Astrocyte (in vitro differentiated cells and primary cell): ENCODE results near the gene PCSK2. TPM values are rescaled to one million over a fixed set of nuclear protein-coding genes. Genes with fewer than 3 reads are reported as not detected.

Source experiments
- DNase-seq: peaks from one replicate; pipeline ENCODE4 v3.0.0-alpha.2; 2010; ENCODE audit warnings: low read depth
- FAIRE-seq: peaks from 2 replicates; lab custom pipeline; 2011; peaks lifted over from hg19 to GRCh38; lab: Jason Lieb, UNC
- H2AFZ ChIP-seq: 2 replicates; pipeline ENCODE4 v1.6.0; 2012; ENCODE audit warnings: low read depth, low read length, inconsistent platforms
- H3K27ac ChIP-seq: 2 replicates; pipeline ENCODE4 v1.5.1; 2011; ENCODE audit warnings: low read depth, low read length, inconsistent platforms
- H3K27me3 ChIP-seq: 2 replicates; pipeline ENCODE4 v1.6.0; 2011; ENCODE audit warnings: low read length, inconsistent platforms; ENCODE audit not compliant: insufficient read depth
- H3K36me3 ChIP-seq: 2 replicates; pipeline ENCODE4 v1.5.1; 2011; ENCODE audit warnings: low read length, inconsistent platforms; ENCODE audit not compliant: insufficient read depth
- H3K4me1 ChIP-seq: 2 replicates; pipeline ENCODE4 v1.5.1; 2011; ENCODE audit warnings: low read length, inconsistent platforms; ENCODE audit not compliant: insufficient read depth
- H3K4me2 ChIP-seq: 2 replicates; pipeline ENCODE4 v1.6.0; 2012; ENCODE audit warnings: low read length, inconsistent platforms
- H3K4me3 ChIP-seq: 2 replicates; pipeline ENCODE4 v1.5.1; 2011; ENCODE audit warnings: low read depth, mild to moderate bottlenecking, low read length, inconsistent platforms; ENCODE audit not compliant: insufficient read depth
- H3K79me2 ChIP-seq: 2 replicates; pipeline ENCODE4 v1.6.0; 2012; ENCODE audit warnings: mild to moderate bottlenecking, low read length, inconsistent platforms; ENCODE audit not compliant: insufficient read depth
- H3K9ac ChIP-seq: 2 replicates; pipeline ENCODE4 v1.6.0; 2012; ENCODE audit warnings: mild to moderate bottlenecking, low read length, inconsistent platforms
- H3K9me3 ChIP-seq: 2 replicates; pipeline ENCODE4 v1.5.1; 2012; ENCODE audit warnings: low read depth, mild to moderate bottlenecking, low read length, inconsistent platforms; ENCODE audit not compliant: insufficient read depth
- H4K20me1 ChIP-seq: 2 replicates; pipeline ENCODE4 v1.6.0; 2012; ENCODE audit warnings: low read length, inconsistent platforms; ENCODE audit not compliant: insufficient read depth
- H3K27ac Mint-ChIP-seq: one replicate; pipeline ENCODE4 v1.8.0; 2021; ENCODE audit warnings: mild to moderate bottlenecking, mixed read lengths; ENCODE audit not compliant: unreplicated experiment
- H3K27me3 Mint-ChIP-seq: one replicate; pipeline ENCODE4 v1.8.0; 2021; ENCODE audit warnings: low read depth, mixed read lengths; ENCODE audit not compliant: unreplicated experiment
- H3K36me3 Mint-ChIP-seq: one replicate; pipeline ENCODE4 v1.8.0; 2021; ENCODE audit warnings: low read depth, mixed read lengths; ENCODE audit not compliant: unreplicated experiment
- H3K4me1 Mint-ChIP-seq: one replicate; pipeline ENCODE4 v1.8.0; 2021; ENCODE audit warnings: low read depth, mixed read lengths; ENCODE audit not compliant: unreplicated experiment
- H3K4me3 Mint-ChIP-seq: one replicate; pipeline ENCODE4 v1.8.0; 2021; ENCODE audit warnings: mild to moderate bottlenecking, moderate library complexity, mixed read lengths; ENCODE audit not compliant: unreplicated experiment
- H3K9me3 Mint-ChIP-seq: one replicate; pipeline ENCODE4 v1.8.0; 2021; ENCODE audit warnings: mild to moderate bottlenecking, mixed read lengths; ENCODE audit not compliant: unreplicated experiment
- EZH2 ChIP-seq: IDR thresholded peaks from 2 replicates; pipeline ENCODE4 v1.6.1; 2012; ENCODE audit warnings: mild to moderate bottlenecking, low read length, inconsistent platforms; ENCODE audit not compliant: insufficient read depth
- total RNA-seq: library from RNA; stranded (reverse); gene quantifications from 2 replicates; pipeline ENCODE4 v1.2.1, GENCODE V29; 2021
- TF ChIP-seq, protein P1 (sequence below): IDR thresholded peaks from 2 replicates; pipeline ENCODE4 v1.5.1; 2011; ENCODE audit warnings: low read depth, mild to moderate bottlenecking, inconsistent platforms, low read length, moderate library complexity; ENCODE audit not compliant: insufficient read depth

The PCSK2 gene
- total RNA-seq, 1 donor from 2014 or later: not detected

DNA sequence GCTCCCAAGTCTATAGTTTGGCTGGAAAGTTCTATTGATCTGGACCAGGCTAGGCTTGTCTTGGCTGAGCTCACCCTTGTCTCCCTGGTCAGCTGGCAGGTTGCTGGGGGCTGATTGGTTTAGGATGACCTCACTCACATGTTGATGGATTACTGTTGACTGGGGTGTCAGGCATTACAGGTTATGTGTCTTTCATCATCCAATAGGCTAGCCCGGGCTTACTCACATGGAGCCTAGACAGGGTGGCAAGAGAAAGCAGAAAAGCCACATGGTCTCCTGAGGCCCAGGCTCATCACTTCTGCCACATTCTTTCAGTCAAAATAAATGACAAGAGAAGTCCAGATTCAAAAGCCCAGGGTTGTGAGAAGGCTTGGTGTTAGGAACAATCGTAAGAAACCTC lies 200.8 kb downstream of the PCSK2 start:
- Histone ChIP-seq H3K4me3 (no peak overlapping the region), H2AFZ (no peak overlapping the region), H3K9me3 (no peaks in the 10 kb centered on the region), H3K27ac (no peak overlapping the region), H3K4me2 (no peak overlapping the region), H3K4me1 (no peaks in the 10 kb centered on the region), H3K36me3 (no peaks in the 10 kb centered on the region), H4K20me1 (no peaks in the 10 kb centered on the region), H3K27me3 (no peaks in the 10 kb centered on the region), H3K9ac (no peak overlapping the region), H3K79me2 (no peaks in the 10 kb centered on the region)
- Mint-ChIP-seq H3K9me3 (no peaks in the 10 kb centered on the region), H3K27ac (no peak overlapping the region), H3K27me3 (peaks cover 6% of the 10 kb centered on the region), H3K4me1 (no peaks in the 10 kb centered on the region), H3K4me3 (no peak overlapping the region), H3K36me3 (no peaks in the 10 kb centered on the region)
- FAIRE-seq (no peak), DNase-seq (no peak)
- TF ChIP-seq, protein P1, sequence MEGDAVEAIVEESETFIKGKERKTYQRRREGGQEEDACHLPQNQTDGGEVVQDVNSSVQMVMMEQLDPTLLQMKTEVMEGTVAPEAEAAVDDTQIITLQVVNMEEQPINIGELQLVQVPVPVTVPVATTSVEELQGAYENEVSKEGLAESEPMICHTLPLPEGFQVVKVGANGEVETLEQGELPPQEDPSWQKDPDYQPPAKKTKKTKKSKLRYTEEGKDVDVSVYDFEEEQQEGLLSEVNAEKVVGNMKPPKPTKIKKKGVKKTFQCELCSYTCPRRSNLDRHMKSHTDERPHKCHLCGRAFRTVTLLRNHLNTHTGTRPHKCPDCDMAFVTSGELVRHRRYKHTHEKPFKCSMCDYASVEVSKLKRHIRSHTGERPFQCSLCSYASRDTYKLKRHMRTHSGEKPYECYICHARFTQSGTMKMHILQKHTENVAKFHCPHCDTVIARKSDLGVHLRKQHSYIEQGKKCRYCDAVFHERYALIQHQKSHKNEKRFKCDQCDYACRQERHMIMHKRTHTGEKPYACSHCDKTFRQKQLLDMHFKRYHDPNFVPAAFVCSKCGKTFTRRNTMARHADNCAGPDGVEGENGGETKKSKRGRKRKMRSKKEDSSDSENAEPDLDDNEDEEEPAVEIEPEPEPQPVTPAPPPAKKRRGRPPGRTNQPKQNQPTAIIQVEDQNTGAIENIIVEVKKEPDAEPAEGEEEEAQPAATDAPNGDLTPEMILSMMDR: no peak
- TF ChIP-seq EZH2: no peak

DNA sequence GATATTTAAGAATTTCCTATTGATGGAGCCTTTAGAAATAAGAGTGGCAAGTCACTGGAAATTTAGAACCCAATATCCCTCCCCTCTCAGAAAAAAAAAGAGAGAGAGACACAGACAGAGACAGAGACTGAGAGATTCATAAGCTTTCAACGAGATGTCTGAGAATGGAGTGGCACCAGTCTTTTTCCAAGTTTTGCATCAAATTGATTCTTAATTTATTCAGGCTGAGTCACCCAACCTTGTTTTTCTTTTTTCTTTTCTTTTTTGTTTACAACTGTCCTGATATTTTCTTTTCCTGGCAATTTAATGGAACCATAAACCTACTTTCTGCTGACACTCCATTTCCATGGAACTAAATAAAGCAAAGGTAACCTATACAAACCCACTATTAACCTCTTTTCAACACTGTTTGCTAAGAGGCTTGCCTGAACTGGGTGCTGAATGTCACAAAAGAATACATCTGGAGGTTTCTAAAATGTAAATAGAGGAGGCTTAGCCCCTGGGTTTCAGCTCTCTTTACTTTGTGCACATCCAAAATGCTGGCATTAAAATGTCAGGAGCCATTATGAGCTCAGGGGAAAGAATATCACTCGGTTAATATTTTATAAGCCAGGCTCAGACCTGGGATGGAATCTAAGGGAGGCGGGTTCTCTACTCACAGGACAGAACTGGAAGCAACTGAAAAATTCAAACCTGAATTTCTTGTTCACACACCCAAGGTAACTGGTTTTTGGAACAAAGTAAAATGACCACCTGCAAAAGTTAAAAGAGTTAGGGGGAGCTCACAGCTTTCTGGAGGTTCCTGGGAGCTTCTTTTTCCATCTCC lies 203.5 kb downstream of the PCSK2 start:
- Histone ChIP-seq H3K4me3 (no peak overlapping the region), H3K4me1 (no peaks in the 10 kb centered on the region), H3K36me3 (no peaks in the 10 kb centered on the region), H3K9ac (no peak overlapping the region), H3K79me2 (no peaks in the 10 kb centered on the region), H3K4me2 (no peak overlapping the region), H4K20me1 (no peaks in the 10 kb centered on the region), H3K9me3 (no peaks in the 10 kb centered on the region), H3K27ac (no peak overlapping the region), H3K27me3 (no peaks in the 10 kb centered on the region), H2AFZ (no peak overlapping the region)
- peaks cover 23% of the 10 kb centered on the region for H3K27me3 Mint-ChIP-seq
- no peaks in the 10 kb centered on the region for H3K36me3 Mint-ChIP-seq
- H3K9me3 Mint-ChIP-seq: no peaks in the 10 kb centered on the region
- TF ChIP-seq EZH2: no peak
- TF ChIP-seq, protein P1: no peak
- no peak overlapping the region for H3K4me3 Mint-ChIP-seq
- no peaks in the 10 kb centered on the region for H3K4me1 Mint-ChIP-seq
- DNase-seq (no peak), FAIRE-seq (no peak)
- no peak overlapping the region for H3K27ac Mint-ChIP-seq
